Germinal center (tissue), 1 donor: ENCODE data around the gene CERS6.

ENCODE experiments used
- DNase-seq: peaks from one replicate; pipeline ENCODE4 v3.0.0; 2012; ENCODE audit warnings: mixed read lengths, low spot score

The CERS6 gene

DNA sequence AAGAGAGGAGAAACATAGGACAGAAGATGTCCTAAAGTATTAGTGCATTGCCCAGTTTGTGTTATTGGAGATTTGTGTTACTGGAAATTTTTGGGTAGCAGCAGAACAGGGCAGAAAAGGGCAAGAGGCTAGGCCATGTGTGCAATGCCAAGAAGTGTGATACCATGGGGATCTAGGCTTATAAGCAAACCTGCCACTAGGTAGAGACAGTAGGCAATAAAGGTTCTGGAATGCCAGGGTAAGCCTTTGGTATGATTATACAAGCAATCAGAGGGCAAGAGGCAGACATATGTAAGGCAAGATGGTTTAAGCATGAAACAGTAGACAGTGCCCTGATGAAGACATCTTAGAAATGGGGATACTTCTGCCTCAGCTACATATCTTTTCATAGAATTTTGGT lies 12.3 kb upstream of the CERS6 start:
- DNase-seq: no peak

DNA sequence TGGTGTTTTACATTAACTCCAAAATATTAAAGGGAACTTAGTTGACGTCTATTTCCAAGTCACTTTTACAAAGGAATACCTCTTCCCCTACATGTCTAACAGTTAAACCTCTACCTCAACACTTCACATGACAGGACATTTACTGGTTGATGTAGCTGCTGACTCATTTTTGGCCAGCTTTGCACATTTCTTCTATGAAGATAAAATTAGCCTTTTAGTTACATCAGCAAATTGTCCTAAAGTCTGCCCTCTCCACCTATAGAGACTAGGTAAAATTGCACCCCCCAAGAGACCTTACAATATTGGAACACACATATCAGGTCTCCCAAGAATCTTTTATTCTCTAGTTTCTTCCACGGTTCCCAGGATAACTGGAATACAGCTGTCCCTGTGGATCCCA lies 10.1 kb upstream of the CERS6 start:
- no peak for DNase-seq

DNA sequence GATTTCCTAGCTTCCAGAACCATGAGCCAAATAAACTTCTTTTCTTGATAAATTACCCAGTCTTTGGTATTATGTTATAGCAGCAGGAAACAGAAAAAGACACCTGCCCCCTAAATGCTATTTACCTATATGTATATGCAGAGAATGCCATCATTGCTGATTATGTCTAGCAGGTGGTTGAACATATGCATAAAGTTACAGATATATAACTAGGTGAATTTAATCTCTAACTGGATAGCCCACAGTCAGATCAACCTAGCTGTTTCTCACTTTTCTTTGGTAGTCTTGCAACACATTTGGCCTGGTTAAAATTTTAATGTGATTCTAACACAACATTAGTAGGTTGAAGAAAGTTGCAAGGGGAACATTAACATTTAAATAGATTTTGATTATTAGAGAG lies 7.1 kb upstream of the CERS6 start:
- DNase-seq: no peak

DNA sequence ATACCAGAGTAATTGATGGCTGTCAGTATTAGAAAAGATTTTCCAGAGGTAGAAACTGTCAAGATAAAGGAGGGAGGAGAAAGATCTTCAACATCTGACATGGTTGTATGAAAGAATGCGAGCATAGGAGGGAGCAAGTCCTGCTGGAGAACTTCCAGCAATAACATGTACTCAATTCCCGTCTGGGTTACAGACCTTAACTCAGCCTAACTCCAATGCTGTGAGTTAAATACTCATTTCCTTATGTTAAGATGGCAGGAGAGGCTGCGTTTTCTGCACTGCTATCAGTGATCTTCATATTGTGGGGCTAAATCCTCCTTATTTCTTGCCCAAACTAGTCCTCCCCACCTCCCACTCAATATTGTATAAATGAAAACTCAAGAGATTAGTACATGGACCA lies 6.7 kb upstream of the CERS6 start:
- no peak for DNase-seq

DNA sequence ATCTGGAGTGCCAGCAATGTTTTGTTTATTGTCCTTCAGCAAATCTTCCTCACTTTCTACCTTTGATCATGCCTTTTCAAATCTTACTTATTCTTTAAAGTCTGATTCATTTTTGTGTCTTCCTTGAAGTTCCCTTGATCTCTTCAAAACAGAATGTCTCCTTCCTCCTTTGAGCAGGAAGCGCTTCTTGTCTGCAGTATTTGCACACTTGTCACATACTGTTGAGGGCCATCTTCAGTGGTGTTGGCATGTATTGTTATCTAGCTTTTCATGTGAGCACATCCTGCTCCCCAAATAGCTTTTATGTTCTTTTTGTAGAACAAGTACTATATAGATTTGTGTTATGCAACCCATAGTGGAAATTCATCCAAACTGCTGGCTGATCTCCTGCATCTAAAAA lies 5.9 kb upstream of the CERS6 start:
- DNase-seq: no peak

DNA sequence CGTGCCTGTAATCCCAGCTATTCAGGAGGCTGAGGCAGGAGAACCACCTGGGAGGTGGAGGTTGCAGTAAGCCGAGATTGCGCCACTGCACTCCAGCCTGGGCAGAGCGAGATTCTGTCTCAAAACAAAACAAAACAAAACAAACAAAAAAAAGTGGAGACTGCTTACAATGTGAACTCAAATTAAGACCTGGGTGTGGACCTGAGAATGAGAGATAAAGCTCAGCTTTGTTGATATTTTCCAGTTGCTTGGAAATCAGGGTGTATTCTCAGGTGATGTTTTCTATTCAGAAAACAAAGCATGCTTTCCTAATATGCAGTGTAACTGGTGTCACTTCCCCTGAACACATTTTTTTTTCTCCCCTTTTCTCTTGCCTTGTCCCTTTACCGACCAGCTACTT lies 5.3 kb upstream of the CERS6 start:
- no peak for DNase-seq

DNA sequence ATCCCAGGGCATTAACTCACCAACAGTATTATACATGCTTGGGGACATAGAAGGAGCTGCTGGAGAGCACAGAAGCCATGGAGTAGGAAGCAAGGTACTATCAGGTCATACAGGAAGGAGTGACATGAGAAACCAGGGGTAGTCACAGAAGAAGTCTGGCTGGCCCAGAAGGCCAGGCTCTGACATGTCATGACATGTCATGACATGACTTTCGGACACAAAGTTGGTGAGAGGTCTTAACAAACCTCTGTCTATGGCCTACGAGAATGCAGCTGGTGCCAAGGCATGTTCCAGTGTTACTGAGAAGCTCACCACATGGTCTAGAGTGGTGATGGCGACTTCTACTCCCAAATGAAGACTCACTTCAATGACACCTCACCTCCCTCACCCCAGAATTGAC lies 3.3 kb upstream of the CERS6 start:
- DNase-seq: no peak

DNA sequence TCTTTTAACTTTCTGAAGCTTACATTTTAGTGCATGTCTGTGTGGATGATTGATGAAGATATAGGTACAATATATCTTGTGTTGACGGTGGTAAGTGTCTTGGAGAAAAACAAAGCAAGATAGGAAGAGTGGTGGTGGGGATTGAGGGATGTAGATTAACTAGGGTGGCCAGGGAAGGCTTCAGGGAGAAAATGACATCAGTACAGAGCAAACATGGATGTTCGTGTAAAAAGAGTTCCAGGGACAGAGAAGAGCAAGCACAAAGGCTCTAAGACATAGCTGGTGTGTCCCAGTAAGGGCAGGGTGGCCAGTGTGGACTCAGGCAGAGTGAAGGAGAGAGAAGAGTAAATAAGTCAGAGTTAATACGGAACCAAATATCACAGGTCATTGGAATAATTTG lies 2.7 kb upstream of the CERS6 start:
- DNase-seq: no peak

DNA sequence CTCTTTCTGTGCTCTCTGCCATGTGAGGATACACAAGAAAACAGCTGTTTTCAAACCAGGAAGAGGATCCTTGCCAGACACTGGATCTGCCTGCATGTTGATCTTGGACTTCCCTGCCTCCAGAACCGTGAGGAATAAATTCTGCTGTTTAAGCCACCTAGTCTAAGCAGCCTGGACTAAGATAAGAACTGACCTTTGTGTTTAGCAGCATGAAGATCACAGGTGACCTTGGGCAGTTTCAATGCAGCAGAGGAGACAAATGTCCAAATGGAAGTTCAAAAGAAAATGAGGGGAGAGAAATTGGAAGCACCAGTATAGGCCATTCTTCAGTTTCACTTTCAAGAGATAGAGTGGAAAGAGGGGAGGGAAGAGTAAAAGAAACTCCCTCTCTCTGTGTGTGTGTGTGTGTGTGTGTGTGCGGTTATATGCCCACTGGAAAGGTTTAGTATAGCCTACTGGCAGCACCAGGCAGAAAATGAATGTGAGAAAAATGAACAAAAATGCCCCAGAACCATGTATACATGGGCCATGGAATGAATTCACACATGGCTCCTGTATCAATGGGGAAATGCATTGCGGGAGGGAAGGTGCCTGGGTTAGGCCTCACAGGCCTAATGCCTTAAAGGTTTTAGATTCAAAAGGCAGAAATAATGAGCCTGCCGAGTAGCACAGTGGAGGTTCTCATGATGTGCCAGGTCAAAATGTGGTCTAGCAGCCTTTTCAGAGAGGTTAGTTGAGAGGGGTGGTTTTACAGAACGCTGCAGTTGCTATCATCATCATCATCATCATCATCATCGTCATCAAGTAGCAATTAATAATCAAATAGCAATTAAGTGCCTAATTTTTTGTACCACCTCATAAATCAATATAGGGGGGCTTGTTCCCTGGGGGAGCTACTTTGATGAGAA lies 1.1 kb upstream of the CERS6 start:
- no peak for DNase-seq

DNA sequence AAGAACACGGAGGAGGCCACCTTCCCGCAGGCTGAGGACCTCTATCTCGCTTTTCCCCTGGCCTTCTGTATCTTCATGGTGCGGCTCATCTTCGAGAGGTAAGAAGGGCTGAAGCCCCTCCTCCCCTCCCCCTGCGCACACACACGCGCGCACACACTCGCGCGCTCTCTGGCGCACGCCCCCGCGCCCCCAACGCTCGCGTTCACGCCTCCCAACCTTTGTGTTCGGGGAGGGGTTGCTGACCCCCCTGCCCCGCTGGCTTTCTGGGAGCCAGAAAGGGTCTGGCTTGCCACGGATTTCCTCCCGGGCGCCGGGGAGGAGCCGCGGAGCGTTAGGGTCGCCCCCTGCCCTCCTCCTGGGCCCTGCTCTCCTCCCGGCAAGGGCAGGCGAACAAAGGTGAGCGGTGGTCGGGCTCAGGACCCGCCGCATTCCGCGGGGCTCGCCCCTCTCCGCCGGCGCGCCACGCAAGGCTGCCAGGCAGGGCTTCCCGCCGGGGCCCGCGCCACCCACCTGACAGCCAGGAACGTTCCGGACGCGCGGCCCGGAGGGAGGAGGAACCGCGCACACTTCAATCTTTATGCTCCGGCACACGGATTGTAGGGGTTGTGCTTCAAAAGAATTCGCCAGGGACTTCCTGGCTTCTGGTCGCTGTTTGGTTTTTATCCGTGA lies 583 bp downstream of the CERS6 start:
- peak; percentile 27 for DNase-seq

DNA sequence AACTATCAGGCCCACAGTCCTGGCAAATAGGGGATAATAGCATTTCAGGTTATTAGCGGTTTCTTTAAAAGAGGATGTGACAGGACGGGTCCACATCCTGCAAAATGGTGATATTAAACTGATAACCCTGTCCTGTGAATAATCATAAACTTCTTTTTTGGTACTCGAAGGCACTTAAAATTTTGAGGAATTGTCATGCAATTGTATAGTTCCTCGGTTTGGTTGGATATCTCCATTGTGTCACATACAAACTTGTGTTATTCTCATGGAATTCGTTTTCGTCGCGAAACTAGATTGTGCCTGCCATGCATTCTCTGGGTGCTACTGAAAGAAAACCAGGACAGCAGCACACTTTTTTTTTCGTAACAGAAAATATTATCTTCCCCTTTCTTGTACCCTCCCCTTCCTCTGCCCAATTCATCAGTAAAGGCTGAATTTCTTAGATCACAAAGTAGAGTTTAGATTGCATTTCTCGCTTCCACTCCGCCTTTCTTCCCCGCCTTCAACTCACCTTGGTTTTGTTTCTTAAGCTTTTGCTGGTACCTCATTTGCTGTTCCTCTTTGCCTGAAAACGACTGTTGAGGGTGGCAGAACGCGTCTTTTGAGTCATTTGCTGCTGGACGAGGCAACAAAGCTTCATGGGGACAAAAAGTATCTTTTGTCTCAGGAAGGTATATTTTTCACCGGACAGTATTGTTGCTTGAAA lies 1.3 kb downstream of the CERS6 start:
- DNase-seq: peak; percentile 15

DNA sequence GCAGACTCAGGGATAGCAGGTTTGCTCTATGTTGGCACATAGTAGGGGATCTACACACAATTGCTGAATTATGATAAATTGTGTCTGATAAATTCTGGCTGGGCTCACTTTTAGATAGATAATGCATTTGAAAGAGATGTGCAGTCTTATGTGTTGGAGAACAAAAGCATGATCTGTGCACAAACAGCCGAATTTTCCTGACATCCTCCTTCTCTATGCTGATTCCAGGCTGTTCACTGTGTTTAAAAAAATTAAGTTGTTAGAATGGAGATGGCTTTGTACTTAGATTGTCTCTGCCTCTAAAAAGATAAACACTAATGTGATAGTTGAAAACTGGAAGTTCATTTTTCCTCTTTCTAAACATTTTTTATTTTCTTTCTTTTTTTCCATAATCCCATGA lies 2.1 kb downstream of the CERS6 start:
- DNase-seq: no peak

DNA sequence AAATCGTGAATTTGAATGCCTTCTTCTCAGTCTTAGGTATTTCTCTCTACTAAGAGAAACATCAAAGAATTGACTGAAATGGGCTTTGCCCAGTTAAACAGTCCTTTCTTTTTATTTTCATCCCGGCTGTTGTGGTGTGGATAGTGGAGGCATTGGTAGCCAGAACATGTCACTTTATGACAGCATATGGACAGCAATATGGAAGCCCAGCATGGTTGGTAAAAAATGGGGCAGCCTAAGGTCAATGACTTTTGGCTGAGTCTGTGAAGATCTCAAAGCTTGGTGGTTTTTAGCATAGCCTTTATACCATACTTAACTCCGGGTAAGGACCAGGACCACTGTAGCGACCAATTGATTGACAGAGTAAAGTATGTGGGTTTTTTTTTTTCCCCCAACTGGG lies 3.2 kb downstream of the CERS6 start:
- DNase-seq: no peak

DNA sequence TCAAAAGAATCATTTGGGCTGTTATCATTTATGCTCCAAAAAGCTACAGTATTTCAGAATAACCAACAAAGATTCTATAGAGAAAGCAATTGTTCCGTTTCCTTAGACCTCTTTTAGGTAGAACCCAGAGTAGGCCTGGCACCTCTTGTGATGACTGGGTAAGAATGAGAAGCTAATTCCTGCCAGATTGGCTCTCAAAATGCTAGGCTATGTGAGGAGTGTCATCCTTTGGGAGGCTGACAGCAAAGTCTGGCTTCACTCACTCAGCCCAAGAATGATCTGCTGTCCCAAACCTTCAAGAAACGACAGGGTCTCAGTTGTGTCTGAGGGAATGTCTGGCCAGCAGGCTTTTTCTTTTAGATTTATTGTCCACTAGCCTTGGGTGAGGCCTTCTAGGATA lies 4.5 kb downstream of the CERS6 start:
- DNase-seq: no peak

DNA sequence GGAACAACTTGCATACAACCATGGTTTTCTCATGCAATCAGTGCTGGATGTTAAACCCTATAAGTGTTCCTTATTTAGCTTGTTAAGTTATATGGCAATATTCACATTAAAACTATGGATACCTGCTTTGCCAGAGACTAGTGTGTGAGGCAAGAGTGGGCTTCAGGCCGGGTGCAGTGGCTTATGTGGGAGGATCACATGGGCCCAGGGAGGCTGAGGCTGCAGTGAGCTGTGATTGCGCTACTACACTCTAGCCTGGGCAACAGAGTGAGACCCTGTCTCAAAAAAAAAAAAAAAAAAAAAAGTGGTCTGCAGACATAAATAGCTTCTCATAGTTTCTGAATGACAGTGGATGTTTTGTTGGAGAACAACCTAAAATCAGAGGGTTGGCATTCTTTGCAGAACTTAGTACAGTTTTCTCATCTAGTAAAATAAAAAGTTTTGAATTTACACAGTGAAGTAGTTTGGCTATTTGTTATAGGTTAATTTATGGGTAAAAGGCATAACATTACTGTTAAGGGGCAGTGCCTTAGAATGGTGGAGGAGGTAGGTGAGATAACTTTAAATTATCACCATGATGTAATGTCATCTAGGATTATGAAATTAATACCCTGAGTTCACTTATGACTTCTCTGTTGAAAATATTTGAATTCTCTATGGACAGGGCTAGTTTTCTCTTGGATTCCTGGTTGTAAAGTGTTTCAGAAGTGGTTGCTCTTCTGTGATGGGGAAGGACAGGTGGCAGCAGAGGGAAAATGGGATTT lies 5.3 kb downstream of the CERS6 start:
- DNase-seq: no peak

DNA sequence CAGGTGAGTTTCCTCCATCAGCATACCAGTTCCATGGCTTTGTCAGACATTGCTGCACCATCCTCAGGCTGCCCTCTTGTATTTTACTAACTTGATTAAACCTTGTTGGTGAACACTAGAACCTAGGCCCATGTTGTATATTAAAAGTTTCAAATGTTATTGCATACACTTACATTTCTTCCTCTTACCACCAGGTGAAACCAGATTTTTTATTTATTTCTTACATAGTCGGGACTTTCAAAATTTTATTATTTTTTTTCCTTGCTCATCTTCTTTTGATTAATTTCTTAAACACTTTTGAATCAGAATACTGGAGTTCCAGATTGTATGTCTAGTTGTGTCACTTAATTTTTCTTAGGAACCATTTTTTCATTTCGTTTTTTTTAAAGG lies 5.9 kb downstream of the CERS6 start:
- DNase-seq: no peak

DNA sequence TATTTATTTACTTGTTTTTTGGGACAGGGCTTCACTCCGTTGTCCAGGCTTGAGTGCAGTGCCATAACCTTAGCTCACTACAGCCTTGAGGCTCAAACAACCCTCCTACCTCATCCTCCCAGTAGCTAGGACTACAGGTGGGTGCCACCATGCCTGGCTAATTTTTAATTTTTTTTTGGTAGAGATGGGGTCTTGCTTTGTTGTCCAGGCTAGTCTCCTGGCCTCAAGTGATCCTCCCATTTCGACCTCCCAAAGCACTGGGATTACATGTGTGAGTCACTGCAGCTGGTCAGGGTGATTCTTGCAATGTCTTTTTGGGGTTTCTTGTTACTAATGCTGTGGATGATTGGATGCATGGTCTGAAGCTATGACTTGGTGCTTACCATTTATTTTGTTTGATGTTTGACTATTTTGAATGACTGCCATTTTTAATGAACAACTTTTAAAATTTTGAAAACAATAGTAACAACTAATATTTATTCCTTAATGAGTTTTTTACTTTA lies 6.5 kb downstream of the CERS6 start:
- no peak for DNase-seq

DNA sequence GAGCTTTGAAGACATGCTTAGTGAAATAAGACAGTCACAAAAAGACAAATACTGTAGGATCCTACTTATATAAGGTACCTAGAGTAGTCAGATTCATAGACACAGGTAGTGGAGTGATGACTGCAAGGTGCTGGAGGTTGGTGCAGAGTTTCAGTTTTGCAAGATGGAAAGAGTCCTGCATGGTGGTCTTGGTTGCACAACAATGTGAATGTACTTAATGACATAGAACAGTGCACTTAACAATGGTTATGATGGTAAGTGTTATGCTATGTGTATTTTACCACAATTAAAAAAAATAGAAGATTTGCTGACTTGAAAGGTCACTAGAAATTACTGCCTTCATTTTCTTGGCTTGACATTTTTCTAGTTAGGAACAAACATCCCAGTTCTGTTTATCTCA lies 9.5 kb downstream of the CERS6 start:
- no peak for DNase-seq

DNA sequence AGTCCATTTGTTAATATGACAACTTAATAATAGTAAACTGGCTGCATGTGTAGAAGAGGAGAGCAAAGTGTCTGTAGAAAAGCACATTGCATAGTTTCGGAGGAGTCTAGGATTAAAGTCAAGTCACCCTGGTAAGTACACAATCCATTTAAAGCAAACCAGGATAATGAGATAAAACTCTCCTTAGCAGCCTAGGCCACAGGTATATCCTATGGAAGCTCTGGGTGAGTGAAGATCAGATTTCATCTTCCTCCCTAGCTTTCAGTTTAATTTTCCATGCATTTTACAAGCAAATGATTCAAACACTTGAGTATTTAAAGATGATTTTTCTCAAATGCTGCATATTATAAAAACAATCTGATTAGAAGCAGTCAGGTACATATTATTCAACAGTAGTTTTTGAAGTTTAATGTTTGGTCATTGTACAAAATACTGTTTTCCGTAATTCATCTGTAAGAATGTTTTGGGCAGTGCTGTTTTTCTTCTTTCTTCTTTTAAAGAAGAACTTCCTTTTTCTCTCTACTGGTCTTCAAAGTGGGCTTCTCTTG lies 10.2 kb downstream of the CERS6 start:
- no peak for DNase-seq

DNA sequence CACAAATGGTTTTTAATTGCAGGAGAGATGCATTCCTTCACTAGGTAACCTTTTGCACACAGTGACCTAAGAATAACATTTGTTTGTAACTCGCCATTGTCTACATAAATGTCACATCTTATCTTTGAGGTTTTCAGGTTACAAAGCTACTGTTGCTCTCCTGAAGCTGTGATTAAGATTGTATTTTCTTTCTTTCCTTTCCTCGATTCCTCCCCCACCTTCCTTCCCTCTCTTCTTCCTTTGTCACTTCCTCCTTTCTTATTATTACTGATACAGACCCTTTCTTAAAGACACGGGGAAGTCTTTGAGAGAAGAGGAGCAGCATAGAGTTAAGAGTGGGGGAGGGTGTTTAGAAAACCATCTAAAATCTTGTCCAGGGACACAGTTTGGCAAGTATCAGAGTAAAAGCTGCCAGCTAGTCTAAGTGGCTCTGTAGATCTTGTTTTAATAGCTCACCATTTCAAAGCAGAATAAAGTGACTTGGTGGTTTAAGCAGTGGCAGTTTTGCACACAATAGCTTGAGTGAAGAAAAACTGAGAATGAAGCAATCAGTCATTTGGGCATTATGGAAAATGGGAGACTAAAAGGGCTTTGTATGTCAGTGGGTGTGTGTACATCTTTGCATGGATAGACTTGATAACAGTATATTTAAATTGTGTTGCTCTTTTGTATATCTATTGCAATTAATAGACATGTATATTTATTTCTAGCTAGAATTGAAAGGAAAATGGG lies 10.9 kb downstream of the CERS6 start:
- no peak for DNase-seq

DNA sequence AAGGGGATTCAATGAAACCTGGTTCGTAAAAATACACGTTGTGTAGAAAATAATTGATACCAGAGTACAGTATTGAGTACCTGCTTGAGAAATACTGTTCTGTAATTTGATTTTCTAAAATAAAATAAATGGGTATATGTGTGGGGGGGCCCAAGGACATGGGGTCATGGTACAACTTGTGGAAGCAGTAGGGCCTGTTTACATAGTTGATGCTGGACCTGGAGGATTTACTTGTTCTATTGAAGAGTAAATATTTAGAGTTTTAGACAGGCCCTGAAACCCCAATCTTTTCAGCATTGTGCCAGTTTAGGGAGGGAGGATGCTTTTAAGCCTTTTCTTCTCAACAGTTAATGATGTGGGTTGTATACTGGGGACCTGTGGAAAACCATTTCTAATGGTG lies 11.7 kb downstream of the CERS6 start:
- no peak for DNase-seq
